WTC11 (cell line): Measurements from ENCODE around the gene SHBG.

ENCODE experiments used
- FOXK1 ChIP-seq: sonication (generic); formaldehyde crosslinking; IDR thresholded peaks from 2 replicates; pipeline ENCODE4 v1.8.0; 2022; ENCODE audit warnings: mild to moderate bottlenecking, moderate library complexity, missing genetic modification reagents
- GRHL2 ChIP-seq: fragments of 250-450 bp; sonication (Bioruptor Pico); IDR thresholded peaks from 2 replicates; pipeline ENCODE4 v1.8.0; 2022; ENCODE audit warnings: mild to moderate bottlenecking, moderate library complexity; ENCODE audit not compliant: insufficient replicate concordance, severe bottlenecking
- RELA ChIP-seq: sonication (generic); formaldehyde crosslinking; IDR thresholded peaks from 2 replicates; pipeline ENCODE4 v1.8.1; 2022; ENCODE audit warnings: missing genetic modification reagents, mild to moderate bottlenecking, borderline replicate concordance
- SMAD3 ChIP-seq: sonication (generic); formaldehyde crosslinking; IDR thresholded peaks from 2 replicates; pipeline ENCODE4 v1.8.0; 2022; ENCODE audit warnings: missing genetic modification reagents, mild to moderate bottlenecking, borderline replicate concordance
- SMAD4 ChIP-seq: sonication (generic); formaldehyde crosslinking; IDR thresholded peaks from 2 replicates; pipeline ENCODE4 v1.8.0; 2022; ENCODE audit warnings: mild to moderate bottlenecking, missing genetic modification reagents
- TEAD4 ChIP-seq: sonication (generic); formaldehyde crosslinking; IDR thresholded peaks from 2 replicates; pipeline ENCODE4 v1.8.0; 2022; ENCODE audit warnings: mild to moderate bottlenecking, missing genetic modification reagents
- ZNF121 ChIP-seq: sonication (generic); formaldehyde crosslinking; IDR thresholded peaks from 2 replicates; pipeline ENCODE4 v1.8.0; 2023; ENCODE audit warnings: missing genetic modification reagents
- TF ChIP-seq, protein P1 (sequence below): fragments of 200-600 bp; IDR thresholded peaks from 2 replicates; pipeline ENCODE4 v1.8.0; 2022; ENCODE audit warnings: antibody characterized with exemption
- TF ChIP-seq, protein P2 (sequence below): sonication (generic); formaldehyde crosslinking; IDR thresholded peaks from 2 replicates; pipeline ENCODE4 v1.8.1; 2023; ENCODE audit warnings: mild to moderate bottlenecking, missing genetic modification reagents
- TF ChIP-seq, protein P3 (sequence below): sonication (generic); formaldehyde crosslinking; IDR thresholded peaks from 2 replicates; pipeline ENCODE4 v1.8.0; 2022; ENCODE audit warnings: mild to moderate bottlenecking, missing genetic modification reagents
- TF ChIP-seq, protein P4 (sequence below): sonication (generic); formaldehyde crosslinking; conservative IDR thresholded peaks from 2 replicates; pipeline ENCODE4 v1.8.1; 2022; ENCODE audit warnings: mild to moderate bottlenecking, missing genetic modification reagents
- TF ChIP-seq, protein P5 (sequence below): sonication (generic); formaldehyde crosslinking; IDR thresholded peaks from 2 replicates; pipeline ENCODE4 v1.8.1; 2023; ENCODE audit warnings: mild to moderate bottlenecking, missing genetic modification reagents, moderate library complexity
- TF ChIP-seq, protein P6 (sequence below): sonication (generic); formaldehyde crosslinking; IDR thresholded peaks from 2 replicates; pipeline ENCODE4 v1.8.1; 2022; ENCODE audit warnings: low read depth, missing genetic modification reagents, borderline replicate concordance
- TF ChIP-seq, protein P7 (sequence below): sonication (generic); formaldehyde crosslinking; IDR thresholded peaks from 2 replicates; pipeline ENCODE4 v1.8.1; 2023; ENCODE audit warnings: mild to moderate bottlenecking, missing genetic modification reagents, moderate library complexity

- TF ChIP-seq, protein P1, sequence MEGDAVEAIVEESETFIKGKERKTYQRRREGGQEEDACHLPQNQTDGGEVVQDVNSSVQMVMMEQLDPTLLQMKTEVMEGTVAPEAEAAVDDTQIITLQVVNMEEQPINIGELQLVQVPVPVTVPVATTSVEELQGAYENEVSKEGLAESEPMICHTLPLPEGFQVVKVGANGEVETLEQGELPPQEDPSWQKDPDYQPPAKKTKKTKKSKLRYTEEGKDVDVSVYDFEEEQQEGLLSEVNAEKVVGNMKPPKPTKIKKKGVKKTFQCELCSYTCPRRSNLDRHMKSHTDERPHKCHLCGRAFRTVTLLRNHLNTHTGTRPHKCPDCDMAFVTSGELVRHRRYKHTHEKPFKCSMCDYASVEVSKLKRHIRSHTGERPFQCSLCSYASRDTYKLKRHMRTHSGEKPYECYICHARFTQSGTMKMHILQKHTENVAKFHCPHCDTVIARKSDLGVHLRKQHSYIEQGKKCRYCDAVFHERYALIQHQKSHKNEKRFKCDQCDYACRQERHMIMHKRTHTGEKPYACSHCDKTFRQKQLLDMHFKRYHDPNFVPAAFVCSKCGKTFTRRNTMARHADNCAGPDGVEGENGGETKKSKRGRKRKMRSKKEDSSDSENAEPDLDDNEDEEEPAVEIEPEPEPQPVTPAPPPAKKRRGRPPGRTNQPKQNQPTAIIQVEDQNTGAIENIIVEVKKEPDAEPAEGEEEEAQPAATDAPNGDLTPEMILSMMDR = peak; percentile 58
- TF ChIP-seq GRHL2 (CRISPR knock-in tag) (no peak), SMAD4 (CRISPR knock-in tag) (no peak), TEAD4 (CRISPR knock-in tag) (no peak), RELA (CRISPR knock-in tag) (no peak), ZNF121 (CRISPR knock-in tag) (no peak), FOXK1 (CRISPR knock-in tag) (no peak), SMAD3 (CRISPR knock-in tag) (no peak)
- TF ChIP-seq, protein P2, sequence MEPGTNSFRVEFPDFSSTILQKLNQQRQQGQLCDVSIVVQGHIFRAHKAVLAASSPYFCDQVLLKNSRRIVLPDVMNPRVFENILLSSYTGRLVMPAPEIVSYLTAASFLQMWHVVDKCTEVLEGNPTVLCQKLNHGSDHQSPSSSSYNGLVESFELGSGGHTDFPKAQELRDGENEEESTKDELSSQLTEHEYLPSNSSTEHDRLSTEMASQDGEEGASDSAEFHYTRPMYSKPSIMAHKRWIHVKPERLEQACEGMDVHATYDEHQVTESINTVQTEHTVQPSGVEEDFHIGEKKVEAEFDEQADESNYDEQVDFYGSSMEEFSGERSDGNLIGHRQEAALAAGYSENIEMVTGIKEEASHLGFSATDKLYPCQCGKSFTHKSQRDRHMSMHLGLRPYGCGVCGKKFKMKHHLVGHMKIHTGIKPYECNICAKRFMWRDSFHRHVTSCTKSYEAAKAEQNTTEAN = no peak
- TF ChIP-seq, protein P3, sequence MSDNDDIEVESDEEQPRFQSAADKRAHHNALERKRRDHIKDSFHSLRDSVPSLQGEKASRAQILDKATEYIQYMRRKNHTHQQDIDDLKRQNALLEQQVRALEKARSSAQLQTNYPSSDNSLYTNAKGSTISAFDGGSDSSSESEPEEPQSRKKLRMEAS (CRISPR knock-in tag) = no peak
- TF ChIP-seq, protein P4, sequence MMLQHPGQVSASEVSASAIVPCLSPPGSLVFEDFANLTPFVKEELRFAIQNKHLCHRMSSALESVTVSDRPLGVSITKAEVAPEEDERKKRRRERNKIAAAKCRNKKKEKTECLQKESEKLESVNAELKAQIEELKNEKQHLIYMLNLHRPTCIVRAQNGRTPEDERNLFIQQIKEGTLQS (CRISPR knock-in tag) = no peak
- TF ChIP-seq, protein P5, sequence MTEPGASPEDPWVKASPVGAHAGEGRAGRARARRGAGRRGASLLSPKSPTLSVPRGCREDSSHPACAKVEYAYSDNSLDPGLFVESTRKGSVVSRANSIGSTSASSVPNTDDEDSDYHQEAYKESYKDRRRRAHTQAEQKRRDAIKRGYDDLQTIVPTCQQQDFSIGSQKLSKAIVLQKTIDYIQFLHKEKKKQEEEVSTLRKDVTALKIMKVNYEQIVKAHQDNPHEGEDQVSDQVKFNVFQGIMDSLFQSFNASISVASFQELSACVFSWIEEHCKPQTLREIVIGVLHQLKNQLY = no peak
- TF ChIP-seq, protein P6, sequence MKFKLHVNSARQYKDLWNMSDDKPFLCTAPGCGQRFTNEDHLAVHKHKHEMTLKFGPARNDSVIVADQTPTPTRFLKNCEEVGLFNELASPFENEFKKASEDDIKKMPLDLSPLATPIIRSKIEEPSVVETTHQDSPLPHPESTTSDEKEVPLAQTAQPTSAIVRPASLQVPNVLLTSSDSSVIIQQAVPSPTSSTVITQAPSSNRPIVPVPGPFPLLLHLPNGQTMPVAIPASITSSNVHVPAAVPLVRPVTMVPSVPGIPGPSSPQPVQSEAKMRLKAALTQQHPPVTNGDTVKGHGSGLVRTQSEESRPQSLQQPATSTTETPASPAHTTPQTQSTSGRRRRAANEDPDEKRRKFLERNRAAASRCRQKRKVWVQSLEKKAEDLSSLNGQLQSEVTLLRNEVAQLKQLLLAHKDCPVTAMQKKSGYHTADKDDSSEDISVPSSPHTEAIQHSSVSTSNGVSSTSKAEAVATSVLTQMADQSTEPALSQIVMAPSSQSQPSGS (CRISPR knock-in tag) = no peak
- TF ChIP-seq, protein P7, sequence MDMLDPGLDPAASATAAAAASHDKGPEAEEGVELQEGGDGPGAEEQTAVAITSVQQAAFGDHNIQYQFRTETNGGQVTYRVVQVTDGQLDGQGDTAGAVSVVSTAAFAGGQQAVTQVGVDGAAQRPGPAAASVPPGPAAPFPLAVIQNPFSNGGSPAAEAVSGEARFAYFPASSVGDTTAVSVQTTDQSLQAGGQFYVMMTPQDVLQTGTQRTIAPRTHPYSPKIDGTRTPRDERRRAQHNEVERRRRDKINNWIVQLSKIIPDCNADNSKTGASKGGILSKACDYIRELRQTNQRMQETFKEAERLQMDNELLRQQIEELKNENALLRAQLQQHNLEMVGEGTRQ = no peak
Observed at GRCh38 chr17:7673239-7673638, 43.3 kb downstream of the SHBG start.
